Parietal lobe (tissue), 2 donors: ENCODE measurements around the gene UBA3. TPM values are rescaled to one million over a fixed set of nuclear protein-coding genes. Genes with fewer than 3 reads are reported as not detected.

Experiments
- small RNA-seq: library from RNA; depleted of rRNA; stranded (forward); fragments of <200 nt; gene quantifications from one replicate; pipeline ENCODE3, GENCODE V24; 2014; ENCODE audit warnings: low replicate concordance
- total RNA-seq: library from RNA; depleted of rRNA; stranded (reverse); fragments of >200 nt; gene quantifications from one replicate; pipeline ENCODE4 v1.2.3, GENCODE V29; 2014

UBA3 gene
- 115 TPM for total RNA-seq

GRCh38 chr3:69080233-69080920, at the start of gene UBA3:
UBA3 (minus strand) TSS chr3:69080365; CDS start chr3:69080353, 12 bp downstream.

GRCh38 chr3:69122403-69122802, 42.2 kb upstream of the UBA3 start, which contains the start of gene LMOD3:
LMOD3 (minus strand) TSS chr3:69122595; CDS start chr3:69122386, 209 bp downstream.

GRCh38 chr3:69084326-69085167, 4.4 kb upstream of the UBA3 start, which contains the start of gene ARL6IP5:
ARL6IP5 (plus strand) TSS chr3:69084937; CDS start chr3:69085048, 111 bp downstream.

GRCh38 chr3:69051756-69052471, 28.3 kb downstream of the UBA3 start, which contains the start of gene TMF1:
TMF1 (minus strand) TSS chr3:69052333; CDS start chr3:69052086, 247 bp downstream.

GRCh38 chr3:69013253-69014021, 66.7 kb downstream of the UBA3 start, which contains the start of gene EOGT:
EOGT (minus strand) TSS chr3:69013684; CDS start chr3:69009846, 3,838 bp downstream.

Small RNA genes lying within 50 kb of the gene (small RNA-seq; reads per million reads assigned to genes)
- gene MIR3136 = not detected

Other genes starting within 250 kb of the UBA3 start
- not detected for gene TAFA4, start 147.8 kb downstream of the UBA3 start, total RNA-seq
- gene EOGT, start 66.7 kb downstream of the UBA3 start, total RNA-seq = 11.3 TPM
- 48.8 TPM for gene TMF1, start 28.0 kb downstream of the UBA3 start, total RNA-seq
- gene ARL6IP5, start 4.6 kb upstream of the UBA3 start, total RNA-seq = 51.0 TPM
- not detected for gene LMOD3, start 42.2 kb upstream of the UBA3 start, total RNA-seq